HG03196 (cell line): ENCODE measurements around the gene H6PD.

Experiments
- ATAC-seq: cut with Tn5 transposase; IDR thresholded peaks from one replicate; pipeline ENCODE4 v1.9.1; 2021; ENCODE audit not compliant: unreplicated experiment

The H6PD gene

DNA sequence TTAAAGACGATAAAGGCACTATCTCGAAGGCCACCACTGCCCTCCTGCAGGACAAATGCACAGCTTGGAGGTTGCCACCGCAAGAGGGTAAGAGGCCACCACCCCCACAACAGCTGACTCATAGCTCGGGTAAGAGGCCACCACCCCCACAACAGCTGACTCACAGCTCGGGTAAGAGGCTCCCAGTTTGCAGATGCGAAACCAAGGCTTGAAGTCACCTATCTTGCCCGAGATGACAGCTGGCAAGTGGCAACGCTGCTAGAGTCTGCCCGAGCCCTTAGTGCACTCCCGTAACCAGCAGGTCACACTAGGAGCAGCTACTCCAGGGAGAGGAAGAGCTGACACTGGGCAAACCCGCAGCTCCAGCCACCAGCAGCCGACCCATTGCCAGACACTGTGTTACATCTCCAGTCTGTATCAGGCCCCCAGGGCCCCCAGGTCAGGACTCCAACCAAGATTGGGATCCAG lies 41.0 kb downstream of the H6PD start:
- ATAC-seq, result peak; percentile 78

DNA sequence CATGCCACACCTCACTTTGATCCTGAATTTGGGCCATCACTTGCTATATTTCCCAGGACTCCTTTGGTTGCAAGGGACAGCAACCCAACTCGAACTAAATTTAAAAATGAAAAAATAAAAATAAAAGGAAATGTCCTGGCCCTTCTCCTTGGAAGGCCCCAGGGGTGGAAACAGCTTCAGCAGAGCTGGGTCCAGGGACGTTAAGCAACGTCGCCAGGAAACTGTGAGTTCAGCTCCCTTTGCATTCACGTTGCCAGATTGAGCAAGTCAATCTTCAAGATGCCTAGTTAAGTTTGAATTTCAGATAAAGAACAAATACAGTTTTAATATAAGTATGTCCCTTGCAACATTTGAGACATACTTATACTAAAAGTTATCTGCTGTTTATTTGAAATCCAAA lies 43.5 kb downstream of the H6PD start:
- no peak for ATAC-seq

DNA sequence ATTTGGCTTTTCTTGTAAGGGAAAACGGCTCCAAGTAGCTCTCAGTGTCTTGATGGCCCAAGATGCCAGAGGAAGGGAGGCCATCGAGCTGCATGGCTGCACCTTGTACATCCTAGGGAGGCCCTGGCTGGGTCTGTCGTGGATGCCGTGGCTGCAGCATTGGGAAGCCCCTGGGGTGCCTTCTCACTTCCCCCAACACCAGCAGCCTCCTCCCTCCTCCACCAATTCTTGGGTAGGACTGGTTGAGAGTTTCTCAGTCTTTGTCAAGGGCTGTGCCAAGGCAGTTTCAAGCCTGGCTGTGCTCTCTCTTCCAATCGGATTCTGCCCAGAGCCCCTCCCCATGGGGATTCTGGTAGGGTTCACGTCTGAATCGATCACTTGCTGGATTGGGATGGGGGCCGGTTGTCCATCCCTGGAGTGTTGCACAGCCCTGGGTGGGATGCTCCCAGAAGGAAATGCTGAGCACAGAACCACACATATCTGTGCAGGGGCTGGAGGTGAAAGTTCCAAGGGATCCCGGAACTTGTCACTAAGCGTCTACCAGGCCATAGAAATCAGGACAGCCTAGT lies 44.1 kb downstream of the H6PD start:
- no peak for ATAC-seq

DNA sequence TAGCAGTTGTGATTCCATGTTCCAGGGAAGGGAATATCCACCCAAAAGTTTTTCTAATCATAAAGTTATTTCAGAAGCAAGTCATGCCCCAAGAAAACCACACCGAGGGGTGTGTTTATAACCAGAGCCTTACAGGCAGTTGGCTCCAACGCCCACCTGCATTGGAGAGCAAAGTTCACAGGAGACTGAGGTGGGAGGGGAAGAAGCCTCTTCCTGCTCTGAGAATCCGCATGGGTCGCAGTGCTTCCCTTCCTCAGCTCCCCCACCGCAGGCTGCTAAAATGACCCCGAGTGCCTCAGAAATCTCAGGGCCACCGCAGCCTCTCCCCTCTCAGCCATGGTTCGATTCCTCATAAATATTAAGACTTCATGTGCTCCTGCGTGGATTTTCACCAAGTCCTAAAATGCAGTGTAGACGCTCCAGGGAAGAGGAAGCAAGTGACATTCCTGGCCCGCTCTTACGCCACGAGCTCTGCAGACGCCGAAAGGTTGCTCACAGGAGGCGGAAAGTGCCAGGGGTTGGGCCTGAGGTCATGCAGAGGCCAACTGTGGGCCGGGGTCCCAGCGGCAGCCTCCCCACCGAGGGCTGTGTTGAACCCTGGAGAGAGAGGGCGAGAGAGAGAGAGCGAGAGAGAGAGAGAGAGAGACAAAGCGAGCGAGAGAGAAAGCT lies 44.7 kb downstream of the H6PD start:
- ATAC-seq, result no peak

DNA sequence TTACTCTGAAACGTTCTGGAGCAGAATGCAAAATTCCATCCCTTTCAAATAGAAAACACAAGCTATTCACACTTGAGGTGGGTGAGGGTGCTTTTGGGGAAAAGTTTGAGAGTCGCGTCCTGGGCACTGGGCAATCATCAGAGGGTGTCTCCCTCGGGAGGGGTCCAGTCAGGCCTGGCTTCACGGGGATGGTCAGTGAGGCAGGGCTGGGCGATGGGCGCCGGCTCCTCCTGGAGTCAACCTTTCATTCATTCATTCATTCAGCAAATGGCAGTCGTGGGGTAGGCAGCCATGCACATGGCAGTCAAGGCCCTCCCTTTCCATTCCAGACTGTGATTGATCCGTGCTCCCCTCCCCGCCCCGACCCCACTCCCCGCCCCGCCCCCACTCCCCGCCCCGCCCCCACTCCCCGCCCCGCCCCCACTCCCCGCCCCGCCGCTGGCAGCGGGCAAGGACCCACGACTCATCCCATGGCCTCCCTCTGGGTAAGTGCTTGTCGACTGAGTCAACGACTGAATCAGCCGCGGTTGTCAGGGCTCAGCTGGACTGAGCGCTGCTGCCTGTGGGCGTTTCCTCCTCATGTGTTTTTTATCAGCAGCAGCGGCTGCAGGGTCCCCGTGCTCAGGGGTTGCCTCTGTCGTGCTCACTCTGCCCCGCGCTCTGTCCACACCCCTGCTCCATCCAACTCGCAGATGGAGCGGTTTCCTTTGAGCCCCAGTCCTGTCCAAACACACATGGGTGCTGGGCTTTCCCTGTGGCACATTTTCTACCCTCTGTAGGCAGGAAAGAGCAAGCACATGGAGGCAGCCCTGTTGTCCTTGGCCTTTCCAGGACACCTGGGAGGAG lies 45.7 kb downstream of the H6PD start:
- no peak for ATAC-seq

DNA sequence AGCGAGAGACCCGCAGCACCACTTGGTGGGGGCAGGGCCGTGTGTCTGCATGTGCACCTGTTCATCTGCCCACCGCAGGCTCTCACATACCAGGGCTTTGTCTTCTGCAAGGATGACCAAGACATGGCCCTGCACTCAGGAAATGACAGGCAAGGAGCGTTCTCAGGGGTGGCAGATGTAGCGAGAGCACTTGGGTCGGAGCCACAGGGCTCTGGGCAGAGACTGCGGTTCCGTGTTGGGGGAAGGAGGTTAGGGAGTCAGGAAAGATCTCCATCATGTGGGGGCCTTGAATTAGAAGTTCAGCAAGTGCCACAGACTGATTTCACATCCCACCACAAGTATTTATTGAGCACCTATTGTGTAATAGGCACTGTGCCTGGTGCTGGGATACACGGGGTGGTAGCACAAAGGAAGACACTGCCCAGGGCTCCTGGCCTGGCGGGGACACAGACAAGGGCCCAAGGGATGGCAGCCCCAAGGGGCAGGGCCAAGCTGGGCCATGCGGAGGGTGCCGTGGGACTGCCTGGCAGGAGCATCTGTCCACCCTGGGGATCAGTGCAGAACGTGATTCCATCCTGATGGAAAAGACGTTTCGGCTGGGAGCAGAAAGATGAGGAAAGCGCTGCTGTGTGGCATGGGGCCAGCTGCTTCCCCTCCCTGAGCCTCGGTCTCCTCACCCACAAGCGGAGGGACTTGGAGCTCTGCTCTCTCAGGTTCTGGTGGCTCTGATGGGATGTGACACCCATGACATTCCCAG lies 46.7 kb downstream of the H6PD start:
- no peak for ATAC-seq

DNA sequence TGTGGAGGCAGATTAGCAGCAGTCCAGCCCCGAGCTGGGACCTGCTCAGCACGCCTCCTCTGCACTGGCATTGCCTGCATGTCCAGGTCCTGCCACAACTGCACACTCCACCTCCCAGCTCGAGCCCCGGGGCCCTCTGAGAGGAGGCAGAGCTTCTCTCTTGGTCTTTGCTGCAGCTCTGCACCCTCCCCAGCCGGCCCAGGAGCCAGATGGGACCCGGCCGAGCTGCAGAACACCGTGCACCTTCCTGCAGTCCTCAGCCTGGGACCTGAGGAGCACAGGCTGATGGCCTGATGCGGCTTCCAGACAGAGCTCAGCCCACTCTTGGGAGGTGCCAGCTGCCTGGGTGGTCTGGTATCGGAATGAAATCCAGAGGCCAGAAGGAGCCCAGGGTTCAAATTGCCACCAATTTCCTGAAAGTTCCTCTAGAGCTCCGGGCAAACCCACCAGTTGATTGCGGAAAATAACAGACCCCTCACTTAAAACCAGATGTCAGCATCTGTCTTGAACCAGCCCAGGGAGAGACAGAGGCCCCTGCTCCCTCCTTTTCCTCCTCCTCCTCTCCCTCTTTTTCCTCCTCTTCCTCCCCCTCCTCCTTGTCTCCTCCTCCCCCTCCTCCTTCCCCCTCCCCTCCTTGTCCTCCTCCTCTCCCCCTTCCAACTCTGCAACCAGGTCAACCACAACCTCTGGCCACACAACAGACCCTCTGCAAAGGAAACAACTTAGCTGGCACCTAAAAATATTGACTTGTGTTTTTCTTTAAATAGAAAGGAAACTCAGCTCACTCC lies 47.5 kb downstream of the H6PD start:
- no peak for ATAC-seq

DNA sequence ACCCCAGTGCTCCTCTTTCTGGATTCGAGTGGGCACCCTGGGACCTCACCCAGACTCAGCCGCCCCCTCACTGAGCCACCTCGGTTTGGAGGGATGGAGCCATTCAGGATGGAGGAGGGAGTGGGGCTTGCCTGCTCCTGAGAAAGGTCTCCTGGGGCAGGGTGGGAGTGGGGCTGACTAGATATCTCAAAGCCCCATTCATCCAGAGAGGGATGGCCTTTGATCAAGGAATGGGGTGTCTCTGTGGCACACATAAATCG lies 48.1 kb downstream of the H6PD start:
- ATAC-seq, result no peak

DNA sequence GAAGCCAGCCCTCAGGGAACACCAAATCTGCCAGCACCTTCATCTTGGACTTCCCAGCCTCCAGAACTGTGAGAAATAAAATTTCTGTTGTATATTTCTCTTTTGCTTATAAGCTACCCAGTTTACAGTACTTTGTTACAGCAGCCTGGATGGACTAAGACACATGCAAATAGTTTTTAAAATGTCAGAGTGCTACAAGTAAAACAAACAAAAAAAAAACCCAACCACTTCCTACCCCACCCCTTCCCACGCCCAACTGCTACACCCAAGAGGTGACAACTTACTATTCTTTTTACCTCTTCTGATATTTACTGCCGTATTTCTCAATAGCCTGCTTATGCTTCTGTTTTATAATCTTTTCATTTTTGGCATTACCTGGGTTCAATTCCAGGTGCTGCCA lies 49.5 kb downstream of the H6PD start:
- ATAC-seq, result no peak

DNA sequence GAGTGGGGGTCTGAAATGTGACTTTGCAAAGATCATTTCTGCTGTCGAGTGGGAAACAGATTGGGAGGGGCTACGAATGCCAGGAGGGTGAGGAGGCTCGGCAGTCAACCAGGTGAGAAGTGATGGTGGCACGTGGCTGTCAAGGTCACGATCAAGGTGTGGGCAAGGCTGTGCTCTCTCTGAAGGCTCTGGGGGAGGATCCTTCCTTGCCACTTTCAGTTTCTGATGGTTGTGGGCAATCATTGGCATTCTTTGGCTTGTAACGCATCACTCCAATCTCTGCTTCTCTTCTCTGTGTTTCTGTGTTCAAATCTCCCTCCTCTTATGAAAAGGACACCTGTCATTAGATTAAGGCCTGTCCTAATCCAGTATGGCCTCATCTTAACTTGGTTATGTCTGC lies 52.0 kb downstream of the H6PD start:
- no peak for ATAC-seq

DNA sequence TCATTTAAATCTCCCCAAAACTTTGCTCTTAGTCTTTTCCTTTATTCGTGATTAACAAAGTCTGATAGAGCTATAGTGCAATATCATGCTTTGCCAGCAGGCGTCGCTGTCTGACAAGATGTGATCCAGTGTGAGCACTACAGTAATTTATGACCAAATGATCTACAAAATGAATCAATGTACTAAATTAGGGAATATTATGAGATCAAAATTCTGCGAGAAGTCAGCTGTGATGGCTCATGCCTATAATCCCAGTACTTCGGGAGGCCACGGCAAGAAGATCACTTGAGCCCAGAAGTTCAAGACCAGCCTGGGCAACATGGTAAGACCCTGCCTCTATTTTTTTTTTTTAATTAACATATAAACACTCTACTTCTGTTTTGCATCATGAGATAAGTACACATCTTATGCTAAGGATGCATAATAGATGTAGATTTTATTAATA lies 54.5 kb downstream of the H6PD start:
- ATAC-seq, result no peak

DNA sequence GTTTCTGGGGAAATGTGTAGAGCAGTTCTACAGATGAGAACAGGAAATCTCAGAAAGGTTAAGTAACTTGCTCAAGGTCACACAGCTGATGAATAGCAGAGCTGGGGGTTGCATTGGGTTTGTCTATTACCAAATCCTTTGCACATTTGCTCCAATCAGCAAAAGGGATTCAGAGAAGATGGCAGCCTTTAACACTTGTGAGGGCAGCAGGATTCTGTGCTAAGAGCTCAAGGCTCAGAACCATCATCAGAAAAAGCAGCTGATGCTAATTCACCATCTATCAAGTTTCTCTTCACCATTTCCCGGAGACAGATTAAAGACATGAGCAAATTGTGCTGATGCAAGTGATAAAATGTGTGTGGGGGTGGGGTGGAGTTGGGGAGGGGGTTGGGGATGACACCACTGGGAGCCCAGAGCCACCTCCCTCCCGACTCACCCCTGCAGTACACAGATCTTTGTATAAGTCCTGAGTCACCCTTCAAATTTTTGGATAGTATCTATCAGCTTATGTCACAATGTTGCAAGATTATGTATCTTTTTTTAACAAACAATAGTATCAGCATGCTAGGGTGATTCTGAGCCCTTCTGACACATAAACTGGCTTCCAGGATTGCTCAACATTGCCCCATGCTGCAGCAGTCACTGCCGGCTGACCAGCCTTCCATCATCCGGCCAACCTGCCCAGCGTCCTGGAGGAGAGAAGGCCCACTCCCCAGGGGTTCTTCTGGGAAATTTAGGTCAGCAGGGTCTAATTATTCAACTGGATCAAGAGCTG lies 55.3 kb downstream of the H6PD start:
- ATAC-seq, result no peak

DNA sequence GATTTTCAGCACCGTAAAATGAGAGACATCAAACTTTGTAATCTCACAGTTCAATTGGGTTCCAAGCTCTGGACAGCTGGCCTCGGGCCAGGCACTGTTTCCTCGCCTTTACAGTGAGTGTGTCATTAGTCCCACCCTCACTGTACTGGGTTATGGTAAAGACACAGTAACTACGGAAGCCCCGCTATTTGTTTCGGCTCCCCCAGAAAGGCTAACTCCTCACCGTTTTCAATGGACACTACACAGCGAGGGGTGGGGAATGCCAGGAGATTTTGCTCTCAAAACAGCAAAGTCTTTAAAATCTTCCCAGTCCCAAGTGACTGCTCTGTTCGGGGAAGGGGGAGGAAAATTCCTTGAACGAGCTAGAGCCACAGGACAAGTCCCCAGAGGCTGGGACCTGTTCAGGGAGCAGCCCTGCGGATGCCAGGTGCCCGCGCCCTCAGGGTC lies 57.4 kb downstream of the H6PD start:
- no peak for ATAC-seq

DNA sequence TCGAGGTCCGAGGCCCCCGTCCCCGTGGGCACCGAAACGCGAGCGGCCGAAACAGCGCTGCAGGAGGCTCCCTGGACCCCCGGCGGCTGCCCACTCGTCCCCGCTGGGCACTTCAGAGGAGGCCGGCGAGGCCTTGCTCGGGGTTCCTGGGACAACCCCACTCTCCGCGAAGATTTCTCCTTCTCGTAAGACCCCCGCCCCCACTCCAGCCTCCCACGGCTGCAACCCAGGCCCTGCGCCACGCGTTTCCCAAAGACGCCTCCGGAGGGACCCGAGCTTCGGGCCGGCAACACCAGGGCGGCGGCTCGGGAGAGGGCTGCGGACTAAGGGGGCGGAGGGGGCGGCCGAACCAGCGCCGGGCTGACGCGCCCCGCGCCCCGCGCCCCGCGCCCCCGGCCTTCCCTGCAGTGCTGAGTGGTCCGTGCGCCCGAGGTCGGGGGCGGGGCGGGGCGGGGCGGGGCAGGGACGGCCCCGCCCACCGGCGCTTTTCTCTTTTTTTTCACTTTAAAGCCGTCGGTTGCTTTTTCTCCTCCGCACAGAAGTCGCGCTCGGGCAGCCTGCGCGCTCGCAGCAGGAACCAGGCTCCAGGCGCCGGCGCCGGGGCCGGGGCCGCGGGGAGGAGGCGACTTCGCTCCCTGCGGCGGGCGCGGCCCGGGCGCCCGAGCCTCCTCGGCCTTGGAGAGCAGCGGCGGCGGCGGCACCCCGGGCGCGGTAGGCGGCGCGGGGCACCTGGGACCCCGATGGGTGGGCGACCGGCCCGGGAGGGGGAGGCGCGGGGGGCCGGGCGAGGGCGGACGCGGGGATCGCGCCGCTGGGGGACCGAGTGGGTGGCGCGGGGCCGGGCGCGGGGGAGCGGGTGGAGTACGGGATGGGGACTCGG lies 58.0 kb downstream of the H6PD start, which contains the start of gene SPSB1:
Gene SPSB1 (plus strand): TSS at position 534 of the 880 bp plus-strand sequence. CDS start 62,998 bp downstream, outside the sequence.
- ATAC-seq, result no peak

DNA sequence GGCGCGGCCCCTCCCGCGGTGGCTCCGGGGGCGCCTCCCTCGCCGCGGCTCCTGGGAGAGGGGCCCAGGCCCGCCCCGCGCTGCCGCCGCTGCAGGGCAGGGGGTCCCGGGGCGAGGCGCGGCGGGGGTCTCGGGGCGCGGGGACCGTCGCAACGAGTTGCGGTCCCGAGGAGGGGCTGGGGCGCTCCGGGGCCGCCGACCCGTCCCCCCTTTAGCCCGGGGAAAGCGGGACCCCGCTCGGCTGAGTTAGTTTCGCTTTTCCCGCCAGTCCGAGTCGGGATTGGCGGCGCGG lies 58.6 kb downstream of the H6PD start:
- no peak for ATAC-seq

DNA sequence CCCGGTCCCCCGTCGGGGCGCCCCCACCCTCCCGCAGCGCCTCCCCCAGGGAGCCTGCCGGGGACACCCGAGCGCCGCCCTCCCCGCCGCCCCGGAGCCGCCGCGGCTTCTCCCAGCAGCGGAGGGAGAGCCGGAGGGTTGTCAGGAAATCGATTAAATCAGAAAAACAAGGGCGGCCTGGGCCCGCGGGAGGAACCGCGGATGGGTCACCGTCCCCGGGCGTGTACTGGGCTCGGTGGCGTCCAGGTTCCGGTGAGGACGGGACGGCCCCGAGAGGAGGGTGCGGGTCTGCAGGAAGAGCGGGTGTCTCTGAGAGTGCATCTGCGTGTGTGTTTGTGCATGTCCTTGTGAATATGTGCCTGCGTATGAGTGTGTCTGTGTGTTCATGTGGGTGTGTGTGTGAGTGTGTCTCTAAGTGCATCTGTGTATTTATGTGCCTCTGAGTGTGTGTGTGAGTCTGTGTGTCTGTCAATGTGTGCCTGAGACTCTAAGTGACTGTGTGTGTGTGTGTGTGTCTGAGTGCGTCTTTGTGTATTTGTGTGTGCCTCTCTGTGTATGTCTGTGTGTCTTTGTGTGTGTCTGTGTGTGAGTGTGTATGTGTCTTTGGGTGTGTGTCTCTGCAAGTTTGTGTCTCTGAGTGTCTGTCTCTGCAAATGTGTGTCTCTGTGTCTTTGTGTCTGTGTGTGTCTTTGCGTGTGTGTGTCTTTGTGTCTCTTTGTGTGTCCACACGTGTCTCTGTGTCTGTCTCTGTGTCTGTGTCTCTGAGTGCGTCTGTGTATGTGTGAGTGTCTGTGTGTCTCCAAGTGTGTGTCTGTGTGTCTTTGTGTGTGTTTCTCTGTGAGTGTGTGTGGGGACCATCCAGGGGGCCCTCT lies 59.2 kb downstream of the H6PD start:
- no peak for ATAC-seq

DNA sequence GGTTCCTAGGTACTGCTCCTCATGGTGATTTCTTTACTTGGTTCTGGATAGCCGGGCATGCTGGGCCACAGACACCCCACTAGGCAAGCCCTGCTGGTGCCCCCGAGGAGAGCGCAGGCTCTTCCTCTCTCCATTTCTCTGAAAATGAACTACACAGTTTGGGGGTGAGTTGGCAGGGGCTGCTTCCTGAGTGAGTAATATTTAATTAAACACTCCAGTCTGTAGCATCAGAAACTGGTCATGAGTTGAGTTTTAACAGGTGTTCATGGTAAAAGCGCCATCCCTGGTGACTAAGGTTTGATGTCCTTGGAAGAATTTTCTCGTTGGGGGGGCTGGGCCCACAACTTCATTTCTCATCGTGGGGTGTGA lies 59.8 kb downstream of the H6PD start:
- no peak for ATAC-seq
